Brain pericyte (primary cell): Measurements from ENCODE around the gene FLT3LG.
A peak's percentile ranks its signal among the peaks of the same experiment; 100 is the strongest.
"Not testable (repeated sequence)": the region's sequence is repeated elsewhere in the genome, so short reads cannot be mapped to it uniquely, and the experiment has no call there.

ENCODE experiments used
- DNase-seq: peaks from one replicate; pipeline ENCODE4 v3.0.0-alpha.2; 2012; ENCODE audit warnings: low read depth, low spot score

FLT3LG gene

GRCh38 chr19:49461656-49462055 lies 12.4 kb upstream of the FLT3LG start:
- DNase-seq, result no peak

- DNase-seq, result no peak
Observed at GRCh38 chr19:49462492-49462891, 11.5 kb upstream of the FLT3LG start.

GRCh38 chr19:49463960-49464740 lies 9.9 kb upstream of the FLT3LG start:
- DNase-seq, result no peak

- no peak for DNase-seq
Observed at GRCh38 chr19:49465371-49465770, 8.6 kb upstream of the FLT3LG start.

- DNase-seq, result no peak
Observed at GRCh38 chr19:49468199-49468598, 5.8 kb upstream of the FLT3LG start.

- no peak for DNase-seq
Observed at GRCh38 chr19:49468746-49469447, 5.1 kb upstream of the FLT3LG start.

GRCh38 chr19:49469828-49470614 lies 4.0 kb upstream of the FLT3LG start:
- no peak for DNase-seq

- no peak for DNase-seq
Observed at GRCh38 chr19:49470615-49470978, 3.4 kb upstream of the FLT3LG start.

- DNase-seq, result no peak
Observed at GRCh38 chr19:49472936-49473335, 1.1 kb upstream of the FLT3LG start.

- not testable (repeated sequence) for DNase-seq
Observed at GRCh38 chr19:49473501-49473867, 531 bp upstream of the FLT3LG start.

- no peak for DNase-seq
Observed at GRCh38 chr19:49474542-49474924, 518 bp downstream of the FLT3LG start.

- DNase-seq, result no peak
Observed at GRCh38 chr19:49475191-49475917, 1.3 kb downstream of the FLT3LG start.

GRCh38 chr19:49475995-49476880 lies 2.2 kb downstream of the FLT3LG start:
- no peak for DNase-seq

GRCh38 chr19:49479975-49480628 lies 6.1 kb downstream of the FLT3LG start:
- DNase-seq, result no peak

GRCh38 chr19:49481020-49481683 lies 7.1 kb downstream of the FLT3LG start:
- DNase-seq, result no peak

- no peak for DNase-seq
Observed at GRCh38 chr19:49486232-49486631, 12.2 kb downstream of the FLT3LG start.

- no peak for DNase-seq
Observed at GRCh38 chr19:49486710-49487276, 12.8 kb downstream of the FLT3LG start.

GRCh38 chr19:49487277-49488045 lies 13.4 kb downstream of the FLT3LG start, which contains the start of gene RPL13A:
Gene RPL13A (plus strand): TSS chr19:49487608. CDS start chr19:49487630, 22 bp downstream.
- peak; percentile 100 for DNase-seq
